ENCODE measurements around the gene MAPKAPK3. TPM values are rescaled to one million over a fixed set of nuclear protein-coding genes. Genes with fewer than 3 reads are reported as not detected.
"Not testable (repeated sequence)": the region's sequence is repeated elsewhere in the genome, so short reads cannot be mapped to it uniquely, and the experiment has no call there.

MAPKAPK3 gene
- total RNA-seq, 1 donor from 2014 or later, result 178 TPM

DNA sequence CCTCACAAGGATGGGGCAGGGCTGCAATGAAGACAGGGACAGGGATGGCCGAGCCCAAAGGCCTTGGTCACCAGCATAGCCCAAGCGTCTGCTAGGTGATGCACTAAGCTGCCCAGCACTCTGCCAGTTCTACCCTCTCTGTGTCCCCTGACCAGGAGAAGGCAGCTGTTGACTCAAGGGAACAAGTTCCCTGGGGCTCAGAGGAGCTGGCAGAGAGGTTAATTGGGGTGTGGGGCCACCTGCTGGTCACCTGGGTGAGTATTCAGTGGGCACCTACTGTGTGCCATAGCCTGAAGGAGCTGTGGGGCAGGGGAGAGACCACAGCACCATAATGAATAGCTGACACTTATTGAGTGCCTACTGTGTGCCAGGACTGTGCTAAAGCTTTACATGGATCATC lies 35.8 kb downstream of the MAPKAPK3 start:
- intact Hi-C loops (cut with micrococcal nuclease), result loop anchor here (1.0 kb wide), 2 partner anchors 36 to 80 kb away; no protein-coding TSS in a partner anchor

DNA sequence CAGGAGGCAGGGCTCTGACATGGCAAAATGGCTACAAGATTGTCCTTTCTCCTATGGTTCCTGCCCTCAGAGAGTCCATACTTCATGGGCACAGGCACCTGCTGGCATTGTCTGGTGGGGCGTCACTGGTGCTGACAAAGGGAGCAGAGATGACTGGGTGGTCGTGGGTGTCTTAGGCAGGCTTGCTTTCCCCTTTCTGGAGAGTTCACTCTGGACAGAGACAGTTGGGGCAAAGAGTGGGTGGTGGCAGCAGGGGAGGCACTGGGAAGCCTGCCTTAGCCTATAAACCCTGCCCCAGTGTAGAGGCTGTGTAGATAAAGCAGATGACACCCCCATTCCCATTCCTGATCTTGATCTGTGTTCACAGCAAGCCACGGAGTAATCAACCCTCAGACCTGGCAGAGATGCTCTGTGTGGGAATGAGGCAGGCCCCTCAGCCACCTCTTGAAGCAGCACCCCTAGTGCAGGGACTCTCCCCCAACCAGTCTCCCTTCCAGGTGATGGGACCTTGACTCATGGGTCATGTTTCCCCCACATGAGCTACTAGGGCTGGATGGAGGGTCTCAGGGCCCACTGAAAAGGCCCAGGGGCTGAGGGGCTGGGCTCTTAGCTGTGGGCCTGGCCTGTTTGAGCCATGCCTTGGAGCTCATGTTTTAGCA lies 37.1 kb downstream of the MAPKAPK3 start:
- intact Hi-C loops (cut with micrococcal nuclease), result no loop called here

DNA sequence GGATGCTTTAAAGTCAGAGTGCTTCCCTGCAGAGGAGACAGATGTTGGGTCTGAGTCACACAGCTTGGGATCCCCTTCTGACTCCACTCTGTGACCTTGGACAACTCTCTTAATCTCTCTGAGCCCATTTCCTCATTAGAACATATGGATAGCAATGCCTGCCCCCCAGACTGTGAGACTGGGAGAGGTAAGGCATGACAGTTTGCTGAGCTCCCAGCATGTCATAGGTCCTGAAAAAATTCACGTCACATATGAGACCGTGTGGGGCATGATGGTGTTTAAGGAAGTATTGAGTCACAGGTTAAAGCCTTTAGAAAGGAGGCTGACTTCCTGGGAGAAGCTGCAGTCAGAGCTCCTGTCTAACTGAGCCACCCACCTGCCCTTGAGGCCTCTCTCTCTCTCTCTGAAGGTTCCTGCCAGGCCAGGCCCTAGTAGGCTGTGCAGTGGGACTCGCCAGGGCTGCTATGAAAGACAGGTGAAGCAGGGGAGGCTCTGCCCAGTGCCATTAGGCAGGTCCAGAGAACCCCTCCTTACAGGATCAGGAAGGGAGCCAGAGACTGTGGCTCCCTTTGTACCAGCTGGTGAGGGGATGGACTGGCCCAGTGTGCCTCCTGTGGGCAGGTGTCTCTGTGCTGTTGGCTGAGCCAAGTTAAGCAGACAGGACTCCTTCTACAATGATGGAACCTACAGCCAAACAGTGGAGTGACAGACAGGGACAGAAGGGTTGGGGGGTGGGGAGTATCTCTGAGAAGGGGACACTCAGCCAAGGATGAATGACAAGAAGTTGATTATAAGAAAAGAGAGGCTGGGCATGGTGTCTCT lies 38.3 kb downstream of the MAPKAPK3 start:
- intact Hi-C loops (cut with micrococcal nuclease), result no loop called here

DNA sequence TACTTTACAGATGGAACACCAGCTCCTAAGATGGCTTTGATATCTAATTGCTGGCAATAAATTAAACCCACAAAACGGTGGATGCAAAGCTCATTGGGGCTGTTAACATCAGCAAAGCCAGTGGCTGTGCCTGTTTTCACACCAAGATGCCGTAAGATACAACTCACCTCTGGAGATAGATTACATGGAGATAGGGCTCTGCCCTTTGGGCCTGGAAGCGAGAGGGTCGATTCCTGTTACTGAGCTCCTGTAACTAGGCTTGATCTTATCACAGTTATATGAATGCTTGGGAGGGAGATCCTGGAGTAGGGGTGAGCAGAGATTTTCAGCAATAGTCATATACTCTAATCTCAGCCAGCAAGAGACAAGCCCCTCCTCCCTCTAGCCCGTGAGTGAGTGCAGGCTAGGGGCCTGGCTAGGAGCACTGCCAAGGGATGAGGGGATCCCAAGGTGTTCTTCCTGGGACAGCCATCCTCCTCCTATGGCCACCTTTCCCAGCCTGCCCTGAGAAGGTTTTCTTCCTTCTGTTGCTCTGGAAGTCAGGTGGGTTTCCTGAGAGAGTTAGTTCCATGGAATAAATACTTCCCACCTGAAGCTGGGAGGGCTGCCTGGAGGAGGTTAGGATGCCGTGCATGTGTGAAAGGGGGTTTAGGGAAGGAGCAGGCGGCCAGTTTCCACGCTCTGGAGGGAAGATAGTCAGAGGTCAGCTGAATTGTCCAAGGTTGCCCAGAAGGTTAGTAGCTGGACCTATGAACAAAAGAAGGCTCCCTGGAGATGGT lies 39.7 kb downstream of the MAPKAPK3 start:
- intact Hi-C loops (cut with micrococcal nuclease), result no loop called here

DNA sequence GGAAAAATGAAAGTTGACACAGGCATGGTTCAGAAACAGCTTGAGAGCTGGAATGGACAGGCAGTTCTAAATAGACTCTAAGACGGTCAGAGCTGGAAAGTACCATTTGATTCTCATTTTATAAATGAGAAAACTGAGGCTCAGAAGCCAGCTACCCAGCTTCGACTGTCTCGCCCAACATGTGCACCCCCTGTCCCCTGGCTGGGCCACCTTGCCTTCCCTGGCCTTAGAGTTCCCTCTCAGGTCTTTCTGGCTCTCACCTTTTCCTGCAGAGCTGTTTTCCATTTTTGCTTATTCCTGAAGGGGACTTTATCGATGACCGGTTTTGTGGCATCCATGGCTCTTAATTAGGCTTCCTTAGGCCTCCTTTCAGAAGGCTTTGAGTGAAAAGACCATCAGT lies 40.5 kb downstream of the MAPKAPK3 start:
- intact Hi-C loops (cut with micrococcal nuclease), result no loop called here

DNA sequence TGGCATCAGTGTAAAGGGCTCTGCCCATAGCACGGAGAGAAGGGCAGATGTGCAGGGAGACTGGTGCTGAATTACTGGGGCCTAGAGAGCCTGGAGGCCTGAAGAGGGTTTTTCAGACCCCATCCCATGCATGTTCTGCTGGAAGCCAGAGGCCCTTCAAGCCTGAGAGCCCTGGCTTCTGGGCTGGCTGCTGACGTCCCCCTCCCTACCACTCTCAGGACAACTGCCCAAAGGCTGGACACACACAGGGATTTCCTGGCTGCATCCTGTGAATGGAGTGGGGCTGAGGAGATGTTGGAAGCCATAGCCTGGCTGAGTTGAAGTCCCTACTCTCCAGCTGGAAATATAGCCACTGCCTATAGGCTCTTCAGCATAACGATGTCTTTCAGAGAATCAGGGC lies 40.9 kb downstream of the MAPKAPK3 start:
- intact Hi-C loops (cut with micrococcal nuclease), result no loop called here

DNA sequence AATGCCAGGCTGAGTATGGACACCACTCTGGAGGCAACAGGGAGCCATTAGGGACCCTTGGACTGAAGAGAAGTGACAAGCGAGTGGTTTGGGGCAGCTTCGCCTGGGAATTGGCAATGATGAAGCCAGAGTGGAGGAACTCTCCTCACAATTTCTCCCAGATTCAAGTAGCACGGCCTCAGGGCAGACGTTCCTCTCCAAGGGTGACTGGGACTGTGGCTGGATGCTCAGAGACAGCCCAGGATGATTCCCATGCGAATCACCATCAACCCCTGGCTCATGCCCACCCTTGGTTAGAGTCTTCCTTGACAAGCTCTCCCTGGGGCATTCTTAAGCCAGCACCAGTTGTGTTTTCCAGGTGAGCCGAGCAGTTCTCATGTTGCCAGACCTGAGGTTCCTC lies 41.5 kb downstream of the MAPKAPK3 start:
- intact Hi-C loops (cut with micrococcal nuclease), result no loop called here

DNA sequence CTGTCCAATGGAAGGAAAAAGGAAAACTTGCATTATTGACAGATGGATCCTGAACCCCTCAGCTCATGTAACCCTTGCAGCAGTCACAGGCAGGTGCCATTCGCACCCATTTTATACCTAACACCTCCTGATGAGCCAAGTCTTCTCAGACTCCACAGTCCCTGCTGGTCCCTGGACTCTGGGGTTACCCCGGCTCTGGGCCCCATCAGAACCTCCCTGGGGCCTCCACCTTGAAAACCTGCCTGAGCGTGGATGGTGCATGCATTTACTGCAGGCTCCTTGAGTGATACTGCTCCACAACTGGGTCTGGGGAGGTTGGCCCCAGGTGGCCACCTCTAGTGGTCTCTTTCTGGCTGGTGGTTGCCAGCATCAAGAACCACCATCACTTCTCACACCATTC lies 41.9 kb downstream of the MAPKAPK3 start:
- intact Hi-C loops (cut with micrococcal nuclease), result no loop called here

DNA sequence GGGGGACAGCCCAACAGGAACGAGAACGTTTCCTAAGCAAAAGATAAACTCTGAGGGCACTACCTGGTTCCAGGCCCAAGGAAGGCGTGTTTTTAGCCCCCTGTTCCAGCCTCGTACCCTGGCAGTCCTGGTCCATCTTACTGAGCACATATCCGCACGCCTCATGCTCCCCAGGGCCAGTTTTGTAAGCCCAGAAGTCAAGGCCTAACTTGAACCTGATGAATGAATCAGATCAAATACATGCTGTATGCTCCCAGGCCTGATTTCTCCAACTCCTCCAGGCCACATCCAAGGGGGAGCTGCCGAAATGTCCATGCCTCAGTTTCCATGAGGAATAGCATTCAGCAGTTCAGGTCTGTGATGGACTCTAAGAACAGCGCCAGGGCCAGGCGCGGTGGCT lies 43.4 kb downstream of the MAPKAPK3 start:
- intact Hi-C loops (cut with micrococcal nuclease), result no loop called here

DNA sequence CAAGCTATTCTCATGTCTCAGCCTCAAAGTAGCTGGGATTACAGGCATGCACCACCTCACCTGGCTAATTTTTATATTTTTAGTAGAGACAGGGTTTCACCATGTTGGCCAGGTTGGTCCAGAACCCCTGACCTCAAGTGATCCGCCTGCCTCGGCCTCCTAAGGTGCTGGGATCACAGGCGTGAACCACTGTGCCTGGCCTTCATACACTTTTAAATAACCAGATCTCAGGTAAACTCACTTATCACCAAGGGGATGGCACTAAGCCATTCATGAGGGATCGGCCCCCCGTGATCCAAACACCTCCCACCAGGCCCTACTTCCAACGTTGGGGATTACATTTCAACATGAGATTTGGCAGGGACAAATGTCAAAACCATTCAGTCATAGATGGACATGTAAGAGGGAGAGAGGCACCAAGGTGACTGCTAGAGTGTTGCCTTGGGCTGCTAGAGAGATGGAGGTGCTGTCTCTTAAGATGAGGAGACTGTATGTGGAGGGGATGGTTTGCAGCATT lies 44.4 kb downstream of the MAPKAPK3 start:
- intact Hi-C loops (cut with micrococcal nuclease), result no loop called here

DNA sequence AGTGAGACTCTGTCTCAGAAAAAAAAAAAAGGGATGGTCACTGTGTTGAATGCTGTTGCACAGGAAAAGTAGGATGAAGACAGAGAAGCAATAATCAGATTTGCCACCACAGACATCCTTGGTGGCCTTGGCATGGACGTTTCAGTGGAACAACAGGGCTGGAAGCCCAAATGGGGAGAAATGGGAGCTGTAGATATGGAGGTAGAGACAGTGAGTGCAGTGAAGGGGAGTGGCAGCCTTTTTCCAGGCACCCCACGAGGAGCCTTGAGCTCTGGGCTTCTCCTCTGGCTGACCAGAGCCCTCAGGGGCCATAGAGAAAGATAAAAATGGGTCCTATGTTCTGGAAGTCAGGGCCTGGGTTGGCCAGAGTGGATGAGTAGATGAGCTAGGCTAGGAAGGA lies 45.5 kb downstream of the MAPKAPK3 start:
- intact Hi-C loops (cut with micrococcal nuclease), result no loop called here

DNA sequence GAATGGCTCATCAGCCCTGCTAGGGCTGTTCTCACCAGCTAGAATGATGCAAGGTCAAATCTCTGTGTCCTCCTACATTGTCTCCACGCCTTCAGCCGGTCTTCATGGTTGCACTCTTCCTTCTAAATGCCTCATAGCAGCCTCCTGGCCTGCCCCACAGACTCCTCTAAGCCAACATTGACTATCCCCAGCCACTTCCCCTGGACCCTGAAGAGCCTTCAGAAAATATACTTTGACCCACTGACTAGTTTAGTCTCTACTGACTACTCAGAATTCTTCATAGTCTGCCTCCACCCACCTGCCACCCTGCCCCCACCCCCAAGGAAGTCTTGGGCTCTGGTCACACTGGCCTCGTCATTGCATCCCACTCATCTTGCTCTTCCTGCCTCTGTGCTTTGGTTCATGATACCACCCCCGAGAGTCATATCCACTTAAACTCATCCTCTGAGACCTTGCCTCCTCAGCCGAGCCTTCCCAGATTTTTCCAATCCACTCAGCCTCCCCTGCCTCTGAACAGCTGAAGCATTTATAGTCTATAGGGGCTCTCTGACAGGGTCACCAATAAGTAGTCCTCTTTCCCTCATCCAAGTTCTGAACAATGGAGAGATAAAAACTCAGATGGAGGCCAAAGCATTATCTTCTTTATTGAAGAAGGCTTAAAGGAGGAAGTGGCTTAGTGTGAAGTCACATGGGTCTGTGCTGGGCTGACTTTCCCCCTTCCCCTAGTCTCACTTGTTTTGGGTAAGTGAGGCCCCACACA lies 48.3 kb downstream of the MAPKAPK3 start:
- intact Hi-C loops (cut with micrococcal nuclease), result no loop called here

DNA sequence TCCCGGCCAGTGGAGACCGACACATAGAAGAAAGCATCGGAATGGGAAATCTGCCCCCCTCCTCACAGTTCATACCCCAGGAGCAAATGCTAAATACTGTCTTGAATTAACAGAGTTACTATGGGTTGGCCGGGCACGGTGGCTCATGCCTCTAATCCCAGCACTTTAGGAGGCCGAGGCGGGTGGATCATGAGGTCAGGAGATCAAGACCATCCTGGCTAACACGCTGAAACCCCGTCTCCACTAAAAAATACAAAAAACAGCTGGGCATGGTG lies 48.8 kb downstream of the MAPKAPK3 start:
- intact Hi-C loops (cut with micrococcal nuclease), result not testable (repeated sequence)

DNA sequence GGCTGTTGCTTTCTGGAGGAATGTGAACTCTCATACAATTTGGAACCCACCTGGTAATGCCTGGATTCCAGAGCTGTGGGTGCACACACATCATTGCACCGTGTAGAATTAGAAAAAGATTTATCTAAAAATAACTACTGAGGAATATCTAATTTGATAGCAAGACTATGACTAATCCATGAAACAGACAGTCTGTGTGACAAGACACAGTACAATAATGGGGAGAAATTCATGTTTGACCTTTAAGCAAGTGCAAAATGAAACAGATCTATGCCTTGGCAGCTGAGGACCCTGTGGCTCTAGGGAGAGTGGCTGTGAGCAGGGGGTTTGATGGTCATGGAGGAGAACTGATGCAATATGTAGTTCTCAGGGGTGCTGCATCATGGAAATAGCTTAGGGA lies 49.9 kb downstream of the MAPKAPK3 start:
- intact Hi-C loops (cut with micrococcal nuclease), result no loop called here

DNA sequence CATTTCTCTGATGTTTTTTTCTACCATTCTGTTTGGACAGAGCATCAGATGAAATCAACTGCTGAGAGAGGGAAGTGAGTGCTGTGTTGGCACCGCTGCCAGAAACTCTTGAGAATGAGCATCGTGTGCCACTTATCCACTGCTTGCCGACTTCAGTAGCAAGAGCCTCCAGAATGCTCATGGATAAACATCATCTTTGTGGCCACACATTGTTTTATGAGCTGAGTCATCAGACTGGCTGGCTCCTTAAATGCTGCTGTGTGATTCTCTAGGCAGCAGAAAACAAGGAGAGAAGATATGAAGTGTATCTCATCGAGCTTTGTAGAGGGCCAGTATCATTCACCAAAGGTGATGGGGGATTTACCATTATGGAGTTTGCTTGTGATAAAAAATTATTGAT lies 54.4 kb downstream of the MAPKAPK3 start:
- intact Hi-C loops (cut with micrococcal nuclease), result loop anchor here (5.0 kb wide), 1 partner anchor 99 kb away; no protein-coding TSS in a partner anchor

DNA sequence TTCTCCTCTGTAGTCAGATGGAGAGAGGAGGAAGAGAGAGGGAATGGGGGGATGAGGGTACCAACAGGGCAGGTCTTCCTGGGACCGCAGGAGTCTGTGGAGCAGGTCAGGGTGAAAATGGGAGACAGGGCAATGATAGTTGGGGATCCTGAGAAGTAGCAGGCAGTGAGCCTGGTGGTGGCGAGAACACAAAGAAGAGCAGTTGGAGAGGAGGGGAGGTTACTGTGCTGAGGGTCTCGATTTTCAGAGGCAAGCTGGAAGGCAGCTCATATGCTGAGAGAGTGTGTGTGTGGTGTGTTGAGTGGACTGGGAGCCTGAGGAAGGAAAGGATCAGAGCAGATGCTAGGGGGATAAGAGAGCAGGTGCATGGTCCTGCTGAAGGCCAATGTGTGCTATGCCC lies 55.7 kb downstream of the MAPKAPK3 start:
- intact Hi-C loops (cut with micrococcal nuclease), result loop anchor here (5.0 kb wide), 1 partner anchor 100 kb away; no protein-coding TSS in a partner anchor

DNA sequence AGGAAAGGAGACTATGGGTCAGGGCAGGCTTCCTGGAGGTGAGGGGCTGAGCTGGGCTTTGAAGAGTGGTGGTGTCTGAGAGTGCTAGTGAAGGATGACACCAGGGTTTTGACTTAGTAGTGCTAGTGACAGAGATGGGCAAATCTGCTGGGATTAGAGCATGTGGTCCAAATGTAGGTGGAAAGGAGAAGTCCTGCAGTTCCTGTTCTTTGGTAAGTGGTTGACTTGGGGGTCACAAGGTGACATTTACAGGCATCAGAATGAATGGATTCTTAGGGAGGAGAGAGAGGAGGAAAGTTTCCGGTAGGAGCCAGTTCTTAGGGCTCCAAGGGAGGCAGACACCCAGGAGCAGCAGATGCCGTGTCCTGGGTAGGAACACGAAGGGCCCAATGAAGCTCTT lies 57.0 kb downstream of the MAPKAPK3 start:
- intact Hi-C loops (cut with micrococcal nuclease), result loop anchor here (2.0 to 5.0 kb wide), 2 partner anchors 102 to 699 kb away; no protein-coding TSS in a partner anchor

DNA sequence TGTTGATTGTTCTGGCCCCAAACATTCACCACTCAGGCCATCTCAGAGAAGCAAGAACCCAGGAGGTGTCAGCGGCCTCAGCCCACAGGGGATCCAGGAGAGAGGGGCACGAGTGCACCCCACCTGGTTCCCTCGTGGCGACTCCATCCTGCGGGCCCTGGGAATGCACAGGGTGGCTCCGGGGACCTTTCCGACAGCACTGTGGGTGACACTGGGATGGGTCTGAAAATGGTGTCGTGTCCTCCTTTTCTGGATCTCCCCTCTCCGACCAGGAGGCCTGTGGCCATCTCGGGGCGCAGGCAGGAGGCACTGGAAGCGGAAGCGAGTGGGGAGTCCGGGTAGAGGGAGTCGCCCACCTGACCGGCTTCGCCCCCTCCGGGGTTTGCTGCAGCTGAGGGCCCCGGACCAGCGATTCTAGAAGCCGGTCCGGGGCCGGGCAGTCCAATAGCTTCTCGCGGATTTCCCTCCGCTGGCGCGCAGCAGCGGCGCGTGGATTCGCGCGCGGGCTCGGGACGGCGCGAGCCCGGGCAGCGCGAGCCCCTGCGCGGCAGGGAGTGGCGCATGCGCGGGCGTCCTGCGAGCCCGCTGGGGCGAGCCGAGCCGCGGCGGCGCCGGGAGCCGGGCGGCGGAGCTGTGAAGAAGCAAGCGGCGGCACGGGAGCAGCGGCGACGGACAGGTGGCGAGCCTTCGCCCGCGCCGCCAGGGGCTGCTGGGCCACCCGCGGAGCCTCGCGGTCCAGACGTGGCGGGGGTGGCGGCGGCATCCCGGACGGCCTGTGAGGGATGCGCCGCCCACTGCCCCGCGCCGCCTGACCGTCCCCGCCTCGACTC lies 57.6 kb downstream of the MAPKAPK3 start, which contains the start of gene DOCK3:
DOCK3 (plus strand) TSS at position 579 of the 830 bp plus-strand sequence. CDS start 337 bp downstream, outside the sequence.
- intact Hi-C loops (cut with micrococcal nuclease), result loop anchor here (1.0 to 5.0 kb wide), 3 partner anchors 58 to 698 kb away; no protein-coding TSS in a partner anchor

DNA sequence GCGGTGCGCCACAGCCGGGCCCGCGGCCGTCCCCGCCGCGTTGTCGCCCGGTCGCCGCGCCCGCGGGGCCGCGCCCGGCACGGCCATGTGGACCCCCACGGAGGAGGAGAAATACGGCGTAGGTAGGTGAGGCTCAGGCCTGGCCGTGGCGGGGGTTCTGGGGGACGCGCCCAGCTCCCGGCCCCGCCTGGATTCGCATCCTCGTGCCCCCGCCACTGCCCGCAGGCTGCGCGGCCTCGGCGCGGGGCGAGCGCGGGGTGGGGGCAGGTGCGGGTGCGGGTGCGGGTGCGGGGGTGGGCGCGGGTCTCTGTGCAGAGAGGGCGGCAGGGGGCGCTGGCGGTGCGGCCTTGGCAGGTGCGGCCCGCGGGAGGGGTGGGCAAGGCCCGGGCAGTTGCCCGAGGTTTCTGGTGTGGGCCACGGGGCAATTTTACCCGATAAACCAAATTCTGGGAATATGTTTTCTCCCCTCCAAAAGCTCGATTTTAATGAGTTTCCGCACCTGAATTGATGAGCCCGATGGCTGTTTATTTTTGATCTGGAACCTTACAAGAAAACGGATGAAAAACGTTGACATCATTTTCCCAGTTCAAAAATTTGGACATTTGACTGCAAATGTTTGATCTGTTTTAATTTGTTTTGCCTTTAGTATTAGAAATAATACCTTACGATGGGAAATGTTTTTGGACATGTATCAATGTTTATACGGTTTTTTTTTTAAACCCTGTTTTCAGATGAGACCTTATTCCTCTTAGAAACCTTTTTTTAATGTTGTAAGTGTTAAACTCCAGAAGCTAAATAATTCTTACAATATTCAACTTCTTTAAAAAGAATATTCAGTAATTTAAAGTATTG lies 58.5 kb downstream of the MAPKAPK3 start:
- intact Hi-C loops (cut with micrococcal nuclease), result loop anchor here (1.0 to 2.0 kb wide), 2 partner anchors 59 to 697 kb away; no protein-coding TSS in a partner anchor
